GM19351 (cell line): ENCODE measurements around the gene STX3.
"Not testable (repeated sequence)": the region's sequence is repeated elsewhere in the genome, so short reads cannot be mapped to it uniquely, and the experiment has no call there.

Source experiments
- ATAC-seq: cut with Tn5 transposase; IDR thresholded peaks from one replicate; pipeline ENCODE4 v1.9.1; 2021; ENCODE audit warnings: mild to moderate bottlenecking, moderate library complexity; ENCODE audit not compliant: unreplicated experiment

Gene STX3

GRCh38 chr11:59756845-59757244 lies 1.7 kb downstream of the STX3 start:
- ATAC-seq, result peak; percentile 47

GRCh38 chr11:59758401-59759037 lies 3.3 kb downstream of the STX3 start:
- no peak for ATAC-seq

- no peak for ATAC-seq
Measured at GRCh38 chr11:59759900-59760299, 4.7 kb downstream of the STX3 start.

- ATAC-seq, result no peak
Measured at GRCh38 chr11:59760771-59761170, 5.6 kb downstream of the STX3 start.

- ATAC-seq, result no peak
Measured at GRCh38 chr11:59761993-59762392, 6.8 kb downstream of the STX3 start.

- ATAC-seq, result no peak
Measured at GRCh38 chr11:59765068-59765735, 10.0 kb downstream of the STX3 start.

GRCh38 chr11:59766542-59767224 lies 11.5 kb downstream of the STX3 start:
- no peak for ATAC-seq

- ATAC-seq, result no peak
Measured at GRCh38 chr11:59767225-59767611, 12.0 kb downstream of the STX3 start.

- ATAC-seq, result no peak
Measured at GRCh38 chr11:59769111-59769510, 13.9 kb downstream of the STX3 start.

- no peak for ATAC-seq
Measured at GRCh38 chr11:59769828-59770227, 14.7 kb downstream of the STX3 start.

- ATAC-seq, result no peak
Measured at GRCh38 chr11:59770319-59770718, 15.1 kb downstream of the STX3 start.

GRCh38 chr11:59770869-59771268 lies 15.7 kb downstream of the STX3 start:
- ATAC-seq, result no peak

GRCh38 chr11:59771605-59772004 lies 16.4 kb downstream of the STX3 start:
- no peak for ATAC-seq

- ATAC-seq, result no peak
Measured at GRCh38 chr11:59773083-59773440, 17.9 kb downstream of the STX3 start.

GRCh38 chr11:59776210-59777066 lies 21.3 kb downstream of the STX3 start:
- ATAC-seq, result no peak

- ATAC-seq, result no peak
Measured at GRCh38 chr11:59777104-59777503, 21.9 kb downstream of the STX3 start.

- no peak for ATAC-seq
Measured at GRCh38 chr11:59778122-59778521, 22.9 kb downstream of the STX3 start.

GRCh38 chr11:59779487-59779886 lies 24.3 kb downstream of the STX3 start:
- ATAC-seq, result no peak

- ATAC-seq, result no peak
Measured at GRCh38 chr11:59782080-59782479, 26.9 kb downstream of the STX3 start.

- ATAC-seq, result no peak
Measured at GRCh38 chr11:59783632-59784090, 28.5 kb downstream of the STX3 start.

- ATAC-seq, result not testable (repeated sequence)
Measured at GRCh38 chr11:59784441-59784840, 29.3 kb downstream of the STX3 start.
